OCI-LY1 (cell line): ENCODE results near the gene MCHR2.
A peak's percentile ranks its signal among the peaks of the same experiment; 100 is the strongest.

Experiments
- H2AFZ ChIP-seq: fragments of 200-600 bp; sonication (generic), shearing (Covaris generic); 2 replicates; pipeline ENCODE4 v1.6.0; 2014; ENCODE audit warnings: antibody characterized with exemption, mild to moderate bottlenecking, low read length
- H3F3A ChIP-seq: fragments of 200-600 bp; sonication (generic), shearing (Covaris generic); 2 replicates; pipeline ENCODE4 v1.6.0; 2014; ENCODE audit warnings: mild to moderate bottlenecking, antibody characterized with exemption, low read length, moderate library complexity; ENCODE audit not compliant: insufficient read depth
- H3K27ac ChIP-seq: fragments of 200-600 bp; sonication (generic); 2 replicates; pipeline ENCODE4 v1.5.1; 2014; ENCODE audit warnings: low read length, mixed run types, mild to moderate bottlenecking, low read depth; ENCODE audit not compliant: poor library complexity, severe bottlenecking
- H3K27me3 ChIP-seq: fragments of 200-600 bp; sonication (generic); 2 replicates; pipeline ENCODE4 v1.6.0; 2014; ENCODE audit warnings: antibody characterized with exemption, mild to moderate bottlenecking, low read length, moderate library complexity; ENCODE audit not compliant: insufficient read depth
- H3K36me3 ChIP-seq: fragments of 200-600 bp; sonication (generic); 2 replicates; pipeline ENCODE4 v1.6.1; 2014; ENCODE audit warnings: mild to moderate bottlenecking, antibody characterized with exemption, low read length, moderate library complexity, mixed read lengths; ENCODE audit not compliant: insufficient read depth
- H3K4me1 ChIP-seq: fragments of 200-600 bp; sonication (generic); 2 replicates; pipeline ENCODE4 v1.5.1; 2014; ENCODE audit warnings: mild to moderate bottlenecking, low read length, moderate library complexity; ENCODE audit not compliant: insufficient read depth, severe bottlenecking
- H3K4me2 ChIP-seq: fragments of 200-600 bp; sonication (generic), shearing (Covaris generic); 2 replicates; pipeline ENCODE4 v1.6.1; 2014; ENCODE audit warnings: low read length
- H3K4me3 ChIP-seq: fragments of 200-600 bp; sonication (generic); 2 replicates; pipeline ENCODE4 v1.5.1; 2014; ENCODE audit warnings: low read length, low read depth, mild to moderate bottlenecking, mixed read lengths; ENCODE audit not compliant: poor library complexity, severe bottlenecking
- H3K79me2 ChIP-seq: fragments of 200-600 bp; shearing (Covaris generic); 2 replicates; pipeline ENCODE4 v1.6.1; 2016; ENCODE audit warnings: mixed run types, low read length, mixed read lengths; ENCODE audit not compliant: insufficient read depth
- H3K9ac ChIP-seq: fragments of 200-600 bp; sonication (generic), shearing (Covaris generic); 2 replicates; pipeline ENCODE4 v1.6.1; 2014; ENCODE audit warnings: mild to moderate bottlenecking, low read length, mixed read lengths
- H3K9me2 ChIP-seq: fragments of 200-600 bp; sonication (generic), shearing (Covaris generic); 2 replicates; pipeline ENCODE4 v1.6.1; 2014; ENCODE audit warnings: low read depth, mild to moderate bottlenecking, low read length, mixed read lengths
- H3K9me3 ChIP-seq: fragments of 200-600 bp; shearing (Covaris generic); 2 replicates; pipeline ENCODE4 v1.6.1; 2014; ENCODE audit warnings: low read length, mixed read lengths
- H4K20me1 ChIP-seq: fragments of 200-600 bp; sonication (generic), shearing (Covaris generic); 2 replicates; pipeline ENCODE4 v1.6.0; 2016; ENCODE audit warnings: mild to moderate bottlenecking, low read length; ENCODE audit not compliant: insufficient read depth
- CTCF ChIP-seq: fragments of 200-600 bp; sonication (generic), shearing (Covaris generic); IDR thresholded peaks from 2 replicates; pipeline ENCODE4 v1.5.1; 2017; ENCODE audit warnings: mild to moderate bottlenecking, antibody characterized with exemption, low read length, moderate library complexity, mixed read lengths
- EZH2 ChIP-seq: fragments of 200-600 bp; sonication (generic), shearing (Covaris generic); IDR thresholded peaks from 2 replicates; pipeline ENCODE4 v1.8.0; 2017; ENCODE audit warnings: borderline replicate concordance, mixed run types, mild to moderate bottlenecking, antibody characterized with exemption, low read length, moderate library complexity, mixed read lengths

MCHR2 gene

GRCh38 chr6:100001915-100002388 lies 7.9 kb upstream of the MCHR2 start:
- H3K9me2 ChIP-seq: no peaks in the 10 kb centered on the region
- no peaks in the 10 kb centered on the region for H3K9me3 ChIP-seq
- H3K4me3 ChIP-seq: no peak overlapping the region
- no peaks in the 10 kb centered on the region for H3K27me3 ChIP-seq
- H3K79me2 ChIP-seq: no peaks in the 10 kb centered on the region
- no peak overlapping the region for H3K9ac ChIP-seq
- H4K20me1 ChIP-seq: no peaks in the 10 kb centered on the region
- no peaks in the 10 kb centered on the region for H3K36me3 ChIP-seq
- H2AFZ ChIP-seq: no peak overlapping the region
- H3K27ac ChIP-seq: no peak overlapping the region
- H3K4me1 ChIP-seq: no peaks in the 10 kb centered on the region
- no peaks in the 10 kb centered on the region for H3F3A ChIP-seq
- H3K4me2 ChIP-seq: no peak overlapping the region
- TF ChIP-seq EZH2 (no peak), CTCF (peak; percentile 90)

DNA sequence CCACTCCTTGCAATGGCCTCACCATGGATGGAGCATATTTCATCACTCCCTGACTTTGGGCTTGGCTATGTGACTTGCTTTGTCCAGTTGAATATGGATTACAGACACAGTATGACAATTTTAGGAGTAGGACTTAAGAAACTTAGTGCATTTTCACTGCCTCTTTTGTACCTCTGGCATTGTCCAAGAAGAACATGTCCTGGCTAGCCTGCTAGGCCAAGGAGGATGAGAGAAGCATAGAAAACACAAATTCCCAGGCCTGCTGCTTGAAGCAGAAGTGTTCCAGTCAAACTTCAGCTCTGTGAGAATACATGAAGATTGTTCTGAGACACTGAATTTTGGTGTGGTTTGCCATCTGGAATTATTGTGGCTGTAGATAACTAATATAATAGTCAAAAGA lies 3.1 kb upstream of the MCHR2 start:
- Histone ChIP-seq H3K27ac (no peak overlapping the region), H3K79me2 (no peaks in the 10 kb centered on the region), H3K9me3 (no peaks in the 10 kb centered on the region), H3K4me1 (no peaks in the 10 kb centered on the region), H3K4me3 (no peak overlapping the region), H3K4me2 (no peak overlapping the region), H3F3A (no peaks in the 10 kb centered on the region), H2AFZ (no peak overlapping the region), H3K36me3 (no peaks in the 10 kb centered on the region), H3K9me2 (no peaks in the 10 kb centered on the region), H3K9ac (no peak overlapping the region), H4K20me1 (no peaks in the 10 kb centered on the region), H3K27me3 (no peaks in the 10 kb centered on the region)
- no peak for TF ChIP-seq CTCF
- TF ChIP-seq EZH2: no peak

- no peaks in the 10 kb centered on the region for H3K36me3 ChIP-seq
- no peak overlapping the region for H3K4me2 ChIP-seq
- H3K4me1 ChIP-seq: no peaks in the 10 kb centered on the region
- no peak overlapping the region for H3K27ac ChIP-seq
- H4K20me1 ChIP-seq: no peaks in the 10 kb centered on the region
- H3K9me3 ChIP-seq: no peaks in the 10 kb centered on the region
- H3K27me3 ChIP-seq: no peaks in the 10 kb centered on the region
- no peak overlapping the region for H3K4me3 ChIP-seq
- H3K9ac ChIP-seq: no peak overlapping the region
- H3F3A ChIP-seq: no peaks in the 10 kb centered on the region
- no peak for TF ChIP-seq EZH2
- TF ChIP-seq CTCF: no peak
- no peak overlapping the region for H2AFZ ChIP-seq
- H3K9me2 ChIP-seq: no peaks in the 10 kb centered on the region
- no peaks in the 10 kb centered on the region for H3K79me2 ChIP-seq
Measured at GRCh38 chr6:99995916-99996315, 1.9 kb upstream of the MCHR2 start.
